ENCODE results near the gene S100A10.

Gene S100A10

DNA sequence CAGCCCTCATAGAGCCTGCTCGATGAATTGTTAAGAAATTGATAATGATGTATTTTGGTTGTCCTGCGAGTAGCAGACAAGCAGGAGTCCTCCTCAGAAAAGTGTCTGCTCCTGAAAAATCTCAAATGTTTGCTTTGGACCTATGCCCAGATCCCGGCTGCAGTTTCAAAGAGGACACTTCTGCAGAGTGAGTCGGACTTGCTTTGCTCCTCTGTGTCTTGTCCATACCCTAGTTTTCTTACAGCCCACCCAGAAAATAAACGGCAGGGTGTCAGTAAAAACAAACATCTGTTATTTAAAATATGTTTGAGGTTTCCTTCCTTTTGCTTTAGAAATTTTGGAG is 2.8 kb downstream of the S100A10 start:
- H4K8ac ChIP-seq (ENCODE audit: low read depth, low read length): no peak overlapping the region
- peaks cover 18% of the 10 kb centered on the region for H3K79me2 ChIP-seq (ENCODE audit: control insufficient read depth, insufficient read depth, low read length, poor library complexity)
- H2BK12ac ChIP-seq (ENCODE audit: low read length): peak overlapping the region; percentile 45
- H3K27me3 ChIP-seq (ENCODE audit: insufficient read depth, low read length): no peaks in the 10 kb centered on the region
- peak overlapping the region; percentile 70 for H2BK5ac ChIP-seq (ENCODE audit: low read depth, low read length, poor library complexity)
- H3K4ac ChIP-seq (ENCODE audit: low read depth, low read length): no peak overlapping the region
- no peak overlapping the region for H2AFZ ChIP-seq (ENCODE audit: insufficient read depth, low read length, poor library complexity)
- H4K91ac ChIP-seq (ENCODE audit: low read depth, low read length): peak overlapping the region; percentile 72
- H3K36me3 ChIP-seq (ENCODE audit: control insufficient read depth in 1 of 2, insufficient read depth in 2 of 2, low read length in 2 of 2): peaks cover 2% of the 10 kb centered on the region in 2 experiments
- no peak overlapping the region for H3K23ac ChIP-seq (ENCODE audit: low read length)
- peak overlapping the region; percentile 78 for H3K4me2 ChIP-seq (ENCODE audit: low read length)
- H3K14ac ChIP-seq (ENCODE audit: low read length): peak overlapping the region; percentile 31
- no peak overlapping the region for H2AK5ac ChIP-seq (ENCODE audit: low read length)
- DNase-seq: no peak
- H3K9me3 ChIP-seq (ENCODE audit: insufficient read depth, low read depth, low read length): peaks cover 2% of the 10 kb centered on the region
- WGBS (ENCODE audit: extremely low coverage, insufficient coverage, insufficient read length): no CpG with 5 or more reads among the region's 5 CpGs
- H3K9ac ChIP-seq (ENCODE audit: low read length): no peak overlapping the region
- H3K79me1 ChIP-seq (ENCODE audit: low read length): peaks cover 44% of the 10 kb centered on the region
- peaks cover 23 to 32% of the 10 kb centered on the region in 2 experiments for H3K4me1 ChIP-seq (ENCODE audit: control insufficient read depth in 1 of 2, insufficient read depth in 2 of 2, low read length in 2 of 2)
- H3K18ac ChIP-seq (ENCODE audit: low read length): no peak overlapping the region
- H3K27ac ChIP-seq (ENCODE audit: low read depth, low read length): peak overlapping the region; percentile 86
- H3K4me3 ChIP-seq (ENCODE audit: low read depth, low read length): no peak overlapping the region
- no peak overlapping the region for H4K12ac ChIP-seq (ENCODE audit: low read depth, low read length)
- peak overlapping the region; percentile 62 for H2BK120ac ChIP-seq (ENCODE audit: insufficient read depth, low read length, poor library complexity)

- WGBS (ENCODE audit: extremely low coverage, insufficient coverage, insufficient read length): no CpG with 5 or more reads among the region's 5 CpGs
Measured at GRCh38 chr1:151990058-151990855, 3.4 kb downstream of the S100A10 start.

GRCh38 chr1:151989211-151989862 is 4.3 kb downstream of the S100A10 start:
- peak overlapping the region; percentile 78 for H3K4me2 ChIP-seq (ENCODE audit: low read length)
- peak overlapping the region; percentile 61 for H4K91ac ChIP-seq (ENCODE audit: low read depth, low read length)
- no peak overlapping the region for H4K8ac ChIP-seq (ENCODE audit: low read depth, low read length)
- H3K79me1 ChIP-seq (ENCODE audit: low read length): peaks cover 43% of the 10 kb centered on the region
- peak overlapping the region; percentile 25 for H3K4ac ChIP-seq (ENCODE audit: low read depth, low read length)
- WGBS (ENCODE audit: extremely low coverage, insufficient coverage, insufficient read length): no CpG with 5 or more reads among the region's 6 CpGs
- H2BK12ac ChIP-seq (ENCODE audit: low read length): peak overlapping the region; percentile 29
- H2AFZ ChIP-seq (ENCODE audit: insufficient read depth, low read length, poor library complexity): no peak overlapping the region
- peak overlapping the region; percentile 66 for H3K18ac ChIP-seq (ENCODE audit: low read length)
- peak; percentile 82 to 83 for DNase-seq
- peak overlapping the region; percentile 60 for H2BK120ac ChIP-seq (ENCODE audit: insufficient read depth, low read length, poor library complexity)
- no peak overlapping the region for H3K9ac ChIP-seq (ENCODE audit: low read length)
- peak overlapping the region; percentile 66 for H2BK5ac ChIP-seq (ENCODE audit: low read depth, low read length, poor library complexity)
- H2AK5ac ChIP-seq (ENCODE audit: low read length): no peak overlapping the region
- peaks cover 2% of the 10 kb centered on the region for H3K9me3 ChIP-seq (ENCODE audit: insufficient read depth, low read depth, low read length)
- H3K4me1 ChIP-seq (ENCODE audit: control insufficient read depth in 1 of 2, insufficient read depth in 2 of 2, low read length in 2 of 2): peaks cover 22 to 30% of the 10 kb centered on the region in 2 experiments
- no peak overlapping the region for H3K4me3 ChIP-seq (ENCODE audit: low read depth, low read length)
- peak overlapping the region; percentile 25 for H3K14ac ChIP-seq (ENCODE audit: low read length)
- no peak overlapping the region for H4K12ac ChIP-seq (ENCODE audit: low read depth, low read length)
- H3K27me3 ChIP-seq (ENCODE audit: insufficient read depth, low read length): no peaks in the 10 kb centered on the region
- peak overlapping the region; percentile 86 for H3K27ac ChIP-seq (ENCODE audit: low read depth, low read length)
- H3K79me2 ChIP-seq (ENCODE audit: control insufficient read depth, insufficient read depth, low read length, poor library complexity): peaks cover 18% of the 10 kb centered on the region
- H3K23ac ChIP-seq (ENCODE audit: low read length): no peak overlapping the region
- H3K36me3 ChIP-seq (ENCODE audit: control insufficient read depth in 1 of 2, insufficient read depth in 2 of 2, low read length in 2 of 2): peaks cover 2 to 16% of the 10 kb centered on the region in 2 experiments

More at GRCh38 chr1:151990058-151990855, 3.4 kb downstream of the S100A10 start:
- Histone ChIP-seq H4K8ac (ENCODE audit: low read depth, low read length) (no peak overlapping the region), H2BK120ac (ENCODE audit: insufficient read depth, low read length, poor library complexity) (peak overlapping the region; percentile 62), H3K9me3 (ENCODE audit: insufficient read depth, low read depth, low read length) (peaks cover 2% of the 10 kb centered on the region), H3K27me3 (ENCODE audit: insufficient read depth, low read length) (no peaks in the 10 kb centered on the region), H3K14ac (ENCODE audit: low read length) (peak overlapping the region; percentile 31), H2BK12ac (ENCODE audit: low read length) (peak overlapping the region; percentile 45), H3K4me1 (ENCODE audit: control insufficient read depth in 1 of 2, insufficient read depth in 2 of 2, low read length in 2 of 2) (peaks cover 23 to 32% of the 10 kb centered on the region in 2 experiments), H4K12ac (ENCODE audit: low read depth, low read length) (no peak overlapping the region), H3K4me2 (ENCODE audit: low read length) (peak overlapping the region; percentile 78), H4K91ac (ENCODE audit: low read depth, low read length) (peak overlapping the region; percentile 72), H3K9ac (ENCODE audit: low read length) (peak overlapping the region; percentile 50), H3K23ac (ENCODE audit: low read length) (no peak overlapping the region), H3K79me2 (ENCODE audit: control insufficient read depth, insufficient read depth, low read length, poor library complexity) (peaks cover 18% of the 10 kb centered on the region), H3K18ac (ENCODE audit: low read length) (no peak overlapping the region), H3K4ac (ENCODE audit: low read depth, low read length) (no peak overlapping the region), H2AFZ (ENCODE audit: insufficient read depth, low read length, poor library complexity) (no peak overlapping the region), H3K79me1 (ENCODE audit: low read length) (peaks cover 44% of the 10 kb centered on the region), H2AK5ac (ENCODE audit: low read length) (no peak overlapping the region), H3K4me3 (ENCODE audit: low read depth, low read length) (no peak overlapping the region), H3K36me3 (ENCODE audit: control insufficient read depth in 1 of 2, insufficient read depth in 2 of 2, low read length in 2 of 2) (peaks cover 2 to 8% of the 10 kb centered on the region in 2 experiments), H3K27ac (ENCODE audit: low read depth, low read length) (peak overlapping the region; percentile 86), H2BK5ac (ENCODE audit: low read depth, low read length, poor library complexity) (peak overlapping the region; percentile 70)
- peak; percentile 52 to 86 for DNase-seq

DNA sequence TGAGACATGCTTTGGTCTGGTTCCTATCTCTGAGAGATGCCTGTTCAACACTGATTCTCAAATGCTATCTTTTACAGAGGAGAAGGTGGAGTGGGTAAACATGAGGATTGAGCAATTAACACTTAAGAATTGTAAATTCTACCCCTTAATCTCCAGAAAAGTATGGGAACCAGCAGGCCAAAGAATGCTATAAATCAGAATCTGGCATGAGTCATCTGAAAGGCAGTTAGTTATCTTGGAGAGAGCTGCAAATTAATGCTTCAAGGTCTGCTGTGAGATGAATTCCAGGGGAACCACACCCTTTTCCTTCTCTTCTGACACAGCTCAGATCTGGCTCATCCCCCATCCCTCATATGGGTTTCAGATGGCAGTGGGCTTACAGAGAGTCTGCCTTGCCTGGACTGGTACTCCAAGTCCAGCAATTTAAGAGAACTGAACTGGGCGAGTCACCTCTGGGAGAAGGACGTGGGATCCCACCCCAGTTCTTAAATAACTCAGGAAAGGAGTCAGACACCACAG is 5.2 kb downstream of the S100A10 start:
- Histone ChIP-seq H2AK5ac (ENCODE audit: low read length) (no peak overlapping the region), H3K79me2 (ENCODE audit: control insufficient read depth, insufficient read depth, low read length, poor library complexity) (peaks cover 17% of the 10 kb centered on the region), H3K9ac (ENCODE audit: low read length) (no peak overlapping the region), H3K18ac (ENCODE audit: low read length) (no peak overlapping the region), H3K4ac (ENCODE audit: low read depth, low read length) (no peak overlapping the region), H3K36me3 (ENCODE audit: control insufficient read depth in 1 of 2, insufficient read depth in 2 of 2, low read length in 2 of 2) (peaks cover 2 to 25% of the 10 kb centered on the region in 2 experiments), H2BK5ac (ENCODE audit: low read depth, low read length, poor library complexity) (peak overlapping the region; percentile 31), H3K79me1 (ENCODE audit: low read length) (peaks cover 35% of the 10 kb centered on the region), H3K23ac (ENCODE audit: low read length) (no peak overlapping the region), H3K4me1 (ENCODE audit: control insufficient read depth in 1 of 2, insufficient read depth in 2 of 2, low read length in 2 of 2) (peaks cover 19 to 27% of the 10 kb centered on the region in 2 experiments), H3K9me3 (ENCODE audit: insufficient read depth, low read depth, low read length) (peaks cover 2% of the 10 kb centered on the region), H3K14ac (ENCODE audit: low read length) (no peak overlapping the region), H4K12ac (ENCODE audit: low read depth, low read length) (no peak overlapping the region), H2BK12ac (ENCODE audit: low read length) (peak overlapping the region; percentile 8), H4K91ac (ENCODE audit: low read depth, low read length) (no peak overlapping the region), H4K8ac (ENCODE audit: low read depth, low read length) (no peak overlapping the region), H2AFZ (ENCODE audit: insufficient read depth, low read length, poor library complexity) (no peak overlapping the region), H3K4me2 (ENCODE audit: low read length) (peak overlapping the region; percentile 78), H3K4me3 (ENCODE audit: low read depth, low read length) (no peak overlapping the region), H3K27me3 (ENCODE audit: insufficient read depth, low read length) (no peaks in the 10 kb centered on the region), H2BK120ac (ENCODE audit: insufficient read depth, low read length, poor library complexity) (no peak overlapping the region), H3K27ac (ENCODE audit: low read depth, low read length) (peak overlapping the region; percentile 90)
- WGBS (ENCODE audit: extremely low coverage, insufficient coverage, insufficient read length): no CpG with 5 or more reads among the region's 2 CpGs
- peak; percentile 71 to 93 for DNase-seq
